Spleen (tissue), 11 donors: Measurements from ENCODE around the gene FAM43B. TPM values are rescaled to one million over a fixed set of nuclear protein-coding genes. Genes with fewer than 3 reads are reported as not detected.

ENCODE experiments used
- DNase-seq: peaks from one replicate; pipeline ENCODE4 v3.0.0-alpha.2; 2020
- H3K27ac ChIP-seq, 8 donors: fragments of 200-600 bp; sonication (generic) in 7 of 8; 1 replicate in 4 of 8; 2 replicates in 4 of 8; pipeline versions ENCODE4 v1.5.0 to v1.8.0; 2016 to 2021; ENCODE audit warnings: inconsistent platforms in 4 of 8, mild to moderate bottlenecking in 4 of 8, moderate library complexity in 1 of 8
- H3K27me3 ChIP-seq, 7 donors: fragments of 200-600 bp; sonication (generic) in 6 of 7; replicated peaks in 1 of 7; 1 replicate in 4 of 7; 2 replicates in 3 of 7; pipeline versions ENCODE4 v1.5.0 to v1.8.0; 2016 to 2021; ENCODE audit warnings: inconsistent platforms in 3 of 7, mild to moderate bottlenecking in 1 of 7
- H3K36me3 ChIP-seq, 6 donors: fragments of 200-600 bp; sonication (generic) in 5 of 6; 1 replicate in 4 of 6; 2 replicates in 2 of 6; pipeline versions ENCODE4 v1.5.0 to v1.8.0; 2016 to 2021; ENCODE audit warnings: inconsistent platforms in 2 of 6
- H3K4me1 ChIP-seq, 6 donors: fragments of 200-600 bp; sonication (generic) in 5 of 6; 1 replicate in 3 of 6; 2 replicates in 3 of 6; pipeline versions ENCODE4 v1.5.0 to v1.8.0; 2016 to 2021; ENCODE audit warnings: inconsistent platforms in 3 of 6
- H3K4me3 ChIP-seq, 8 donors: fragments of 200-600 bp; sonication (generic) in 7 of 8; 1 replicate in 4 of 8; 2 replicates in 4 of 8; pipeline versions ENCODE4 v1.5.0 to v1.8.0; 2016 to 2021; ENCODE audit warnings: inconsistent platforms in 4 of 8, mild to moderate bottlenecking in 4 of 8, moderate library complexity in 2 of 8
- H3K9me3 ChIP-seq, 8 donors: fragments of 200-600 bp; sonication (generic) in 7 of 8; 1 replicate in 4 of 8; 2 replicates in 4 of 8; pipeline versions ENCODE4 v1.5.0 to v1.8.0; 2016 to 2021; ENCODE audit warnings: inconsistent platforms in 4 of 8
- POLR2A ChIP-seq, 3 donors: fragments of 450-650 bp; IDR thresholded peaks; one replicate each; pipeline ENCODE4 v1.5.1; 2017; ENCODE audit warnings: antibody characterized with exemption in 3 of 3, mild to moderate bottlenecking in 1 of 3
- POLR2AphosphoS5 ChIP-seq, 3 donors: sonication (generic); formaldehyde crosslinking; IDR thresholded peaks; one replicate each; pipeline ENCODE4 v1.5.1; 2017; ENCODE audit warnings: antibody characterized with exemption in 3 of 3
- WGBS, 5 donors: extraction: QIAGEN DNeasy Blood & Tissue Kit in 3 of 5; methylation state at CpG; one replicate each; pipeline versions ENCODE4 v1.1.5 to v1.1.7; 2013 to 2018; 5-methylcytosine and 5-hydroxymethylcytosine counted together
- intact Hi-C: fragments of 100-400 bp; cut with DNase I; formaldehyde crosslinking; loops from one replicate; pipeline ENCODE4 v1.15.0; 2023; ENCODE audit warnings: low total_unique reads
- polyA plus RNA-seq, 3 donors: library from polyadenylated mRNA; stranded (reverse); fragments of 200-250 nt; gene quantifications; one replicate each; pipeline ENCODE4 v1.2.1, GENCODE V29; 2013
- total RNA-seq, 7 donors: library from RNA; depleted of rRNA in 3 of 7; stranded (reverse); fragments of >200 nt in 3 of 7; fragmentation: NEBNext Ultra II Directional in 4 of 7; extraction: Animal tissue kit (Norgen Biotek cat#: 25700) in 4 of 7; gene quantifications; one replicate each; pipeline versions ENCODE4 v1.1.0 to v1.2.1, GENCODE V29; 2016 to 2021
- TF ChIP-seq, protein P1 (sequence below), 11 experiments: fragments of 200-600 bp in 7 of 11; fragments of 450-650 bp in 4 of 11; sonication (generic) in 4 of 11; IDR thresholded peaks in 8 of 11; conservative IDR thresholded peaks in 3 of 11; 1 replicate in 7 of 11; 2 replicates in 4 of 11; pipeline versions ENCODE4 v1.4.0 to v1.8.0; 2016 to 2021; ENCODE audit warnings: antibody characterized with exemption in 11 of 11, inconsistent platforms in 4 of 11, mild to moderate bottlenecking in 1 of 11
- donor health status: healthy with polysubstance abuse.
- donor health status: DM: no; HTN: no; CAD: no; lungs with moderate emphysema.
- donor health status: DM: no; HTN: no; CAD: no.
- donor health status: Bipolar disorder and iron deficiency.
- donor health status: healthy.
- donor health status: DM: no; HTN: no; CAD: no.
- donor health status: DM: yes; HTN: yes; CAD: no.

FAM43B gene
- total and polyA plus RNA-seq, 10 donors = 0.11 to 0.97 (median 0.71) TPM

DNA sequence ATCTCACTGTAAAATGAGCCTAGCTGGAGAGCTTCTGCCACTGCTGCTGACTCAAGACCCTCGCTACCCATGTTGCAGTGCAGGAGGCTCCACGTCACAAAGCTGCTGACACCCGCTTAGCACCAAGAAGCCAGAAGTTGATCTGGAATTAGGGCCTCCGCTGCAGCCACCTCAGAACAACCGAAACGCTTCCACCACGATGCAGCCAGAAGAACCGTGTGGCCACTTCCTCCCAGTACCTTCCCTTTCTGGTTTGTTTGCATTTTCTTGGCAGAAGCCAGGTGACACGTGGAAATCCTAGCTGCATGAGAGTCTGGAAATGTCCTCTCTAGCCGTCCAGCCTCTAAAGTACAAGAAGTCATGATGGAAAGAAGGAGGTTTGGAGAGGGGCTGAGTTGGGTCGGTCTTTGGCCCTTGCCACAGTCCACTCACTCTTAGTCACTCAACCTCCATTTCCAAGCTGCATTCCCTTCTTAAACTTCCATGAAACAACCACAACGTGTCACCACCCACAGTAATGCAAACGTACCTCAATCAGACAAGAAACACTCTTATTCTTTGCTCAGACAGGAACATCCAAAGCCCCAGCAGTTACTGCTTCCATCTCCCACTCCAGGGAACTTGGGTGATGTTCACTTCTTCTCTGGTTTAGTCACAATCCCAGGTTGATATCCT, 26.5 kb downstream of the FAM43B start:
- H3K27me3 ChIP-seq = peaks cover 0 to 18% (median 0%) of the 10 kb centered on the region in 7 donors
- H3K4me1 ChIP-seq = peaks cover 0 to 11% (median 6%) of the 10 kb centered on the region in 6 donors
- intact Hi-C loops = no loop called here
- H3K36me3 ChIP-seq = no peaks in the 10 kb centered on the region
- no peak for DNase-seq
- TF ChIP-seq POLR2A (IDR thresholded peaks at IDR 0.05) (no peak), POLR2AphosphoS5 (IDR thresholded peaks at IDR 0.05) (no peak)
- TF ChIP-seq, protein P1, sequence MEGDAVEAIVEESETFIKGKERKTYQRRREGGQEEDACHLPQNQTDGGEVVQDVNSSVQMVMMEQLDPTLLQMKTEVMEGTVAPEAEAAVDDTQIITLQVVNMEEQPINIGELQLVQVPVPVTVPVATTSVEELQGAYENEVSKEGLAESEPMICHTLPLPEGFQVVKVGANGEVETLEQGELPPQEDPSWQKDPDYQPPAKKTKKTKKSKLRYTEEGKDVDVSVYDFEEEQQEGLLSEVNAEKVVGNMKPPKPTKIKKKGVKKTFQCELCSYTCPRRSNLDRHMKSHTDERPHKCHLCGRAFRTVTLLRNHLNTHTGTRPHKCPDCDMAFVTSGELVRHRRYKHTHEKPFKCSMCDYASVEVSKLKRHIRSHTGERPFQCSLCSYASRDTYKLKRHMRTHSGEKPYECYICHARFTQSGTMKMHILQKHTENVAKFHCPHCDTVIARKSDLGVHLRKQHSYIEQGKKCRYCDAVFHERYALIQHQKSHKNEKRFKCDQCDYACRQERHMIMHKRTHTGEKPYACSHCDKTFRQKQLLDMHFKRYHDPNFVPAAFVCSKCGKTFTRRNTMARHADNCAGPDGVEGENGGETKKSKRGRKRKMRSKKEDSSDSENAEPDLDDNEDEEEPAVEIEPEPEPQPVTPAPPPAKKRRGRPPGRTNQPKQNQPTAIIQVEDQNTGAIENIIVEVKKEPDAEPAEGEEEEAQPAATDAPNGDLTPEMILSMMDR (IDR thresholded peaks at IDR 0.05 in 8 of 11, conservative IDR thresholded peaks at IDR 0.05 in 3 of 11) = no peak
- 51 to 70% (median 61%) methylated on average over 13 of the region's 13 CpGs for WGBS, 5 donors
- H3K4me3 ChIP-seq = no peak overlapping the region
- H3K9me3 ChIP-seq = no peaks in the 10 kb centered on the region
- H3K27ac ChIP-seq = no peak overlapping the region

GRCh38 chr1:20584890-20585289, 32.5 kb downstream of the FAM43B start:
- Histone ChIP-seq H3K9me3 (no peaks in the 10 kb centered on the region), H3K4me3 (no peak overlapping the region), H3K4me1 (peaks cover 0 to 21% (median 10%) of the 10 kb centered on the region in 6 donors), H3K27ac (no peak overlapping the region), H3K36me3 (no peaks in the 10 kb centered on the region), H3K27me3 (peaks cover 0 to 38% (median 11%) of the 10 kb centered on the region in 7 donors)
- DNase-seq = no peak
- TF ChIP-seq, protein P1 (IDR thresholded peaks at IDR 0.05 in 8 of 11, conservative IDR thresholded peaks at IDR 0.05 in 3 of 11) = no peak
- WGBS, 5 donors = 18 to 37% (median 26%) methylated on average over 2 of the region's 2 CpGs
- intact Hi-C loops = no loop called here

- Histone ChIP-seq H3K4me3 (no peak overlapping the region), H3K36me3 (no peaks in the 10 kb centered on the region), H3K27ac (no peak overlapping the region), H3K4me1 (peaks cover 0 to 37% (median 15%) of the 10 kb centered on the region in 6 donors), H3K27me3 (peaks cover 0 to 58% (median 11%) of the 10 kb centered on the region in 7 donors), H3K9me3 (no peaks in the 10 kb centered on the region)
- TF ChIP-seq POLR2AphosphoS5 (IDR thresholded peaks at IDR 0.05) (no peak), POLR2A (IDR thresholded peaks at IDR 0.05) (no peak)
- TF ChIP-seq, protein P1 (IDR thresholded peaks at IDR 0.05 in 8 of 11, conservative IDR thresholded peaks at IDR 0.05 in 3 of 11) = no peak
- intact Hi-C loops = no loop called here
- 66 to 81% (median 74%) methylated on average over 8 to 10 of the region's 10 CpGs for WGBS, 5 donors
- no peak for DNase-seq
Observed at GRCh38 chr1:20586953-20587660, 34.7 kb downstream of the FAM43B start.

GRCh38 chr1:20587661-20588053, 35.3 kb downstream of the FAM43B start:
- Histone ChIP-seq H3K27ac (peak overlapping the region in 2 of 8 donors; percentile 86 to 95), H3K9me3 (no peaks in the 10 kb centered on the region), H3K4me3 (no peak overlapping the region), H3K4me1 (peaks cover 0 to 42% (median 15%) of the 10 kb centered on the region in 6 donors), H3K27me3 (peaks cover 0 to 63% (median 11%) of the 10 kb centered on the region in 7 donors), H3K36me3 (no peaks in the 10 kb centered on the region)
- intact Hi-C loops = no loop called here
- DNase-seq = no peak
- TF ChIP-seq POLR2AphosphoS5 (IDR thresholded peaks at IDR 0.05) (no peak), POLR2A (IDR thresholded peaks at IDR 0.05) (no peak)
- TF ChIP-seq, protein P1 (IDR thresholded peaks at IDR 0.05 in 8 of 11, conservative IDR thresholded peaks at IDR 0.05 in 3 of 11) = no peak
- 69 to 87% (median 71%) methylated on average over 2 of the region's 2 CpGs for WGBS, 5 donors
